Neural progenitor cell (in vitro differentiated cells): Measurements from ENCODE around the gene GPRIN3.

Source experiments
- CTCF ChIP-seq: fragments of 200-600 bp; sonication (generic); IDR thresholded peaks from 2 replicates; pipeline ENCODE4 v1.5.1; 2017; ENCODE audit warnings: antibody characterized with exemption, mild to moderate bottlenecking
- EZH2phosphoT487 ChIP-seq: fragments of 200-600 bp; sonication (generic); IDR thresholded peaks from 2 replicates; pipeline ENCODE4 v1.6.1; 2017; ENCODE audit warnings: antibody characterized with exemption

GRCh38 chr4:89213382-89213701, 94.3 kb downstream of the GPRIN3 start:
- TF ChIP-seq CTCF (no peak), EZH2phosphoT487 (no peak)
